Ectodermal cell (in vitro differentiated cells): ENCODE results near the gene NR3C1. TPM values are rescaled to one million over a fixed set of nuclear protein-coding genes. Genes with fewer than 3 reads are reported as not detected.

Source experiments
- H3K27ac ChIP-seq: 2 replicates; pipeline ENCODE4 v1.7.0; 2013; ENCODE audit warnings: mild to moderate bottlenecking, low read depth, low read length; ENCODE audit not compliant: insufficient read depth, poor library complexity, severe bottlenecking
- H3K27me3 ChIP-seq: 2 replicates; pipeline ENCODE4 v1.7.0; 2013; ENCODE audit warnings: mild to moderate bottlenecking, low read length; ENCODE audit not compliant: insufficient read depth, control insufficient read depth, poor library complexity, severe bottlenecking
- H3K36me3 ChIP-seq: one replicate; pipeline ENCODE4 v1.7.0; 2013; ENCODE audit warnings: low read length; ENCODE audit not compliant: control insufficient read depth, insufficient read depth
- H3K4me1 ChIP-seq: one replicate; pipeline ENCODE4 v1.7.0; 2013; ENCODE audit warnings: low read length; ENCODE audit not compliant: control insufficient read depth, insufficient read depth
- H3K4me3 ChIP-seq: 2 replicates; pipeline ENCODE4 v1.7.0; 2013; ENCODE audit warnings: low read depth, low read length, control low read depth; ENCODE audit not compliant: insufficient read depth
- H3K9me3 ChIP-seq: 2 replicates; pipeline ENCODE4 v1.7.0; 2013; ENCODE audit warnings: mild to moderate bottlenecking, low read length, moderate library complexity; ENCODE audit not compliant: control insufficient read depth
- WGBS, 2 experiments: methylation state at CpG; one replicate each; pipeline ENCODE4 v1.1.7; 2013; ENCODE audit warnings: missing lambda C conversion rate in 2 of 2; 5-methylcytosine and 5-hydroxymethylcytosine counted together
- polyA plus RNA-seq, 4 experiments: library from polyadenylated mRNA; stranded (reverse); fragments of 50-300 nt; gene quantifications; one replicate each; pipeline ENCODE4 v1.2.3, GENCODE V29; 2013

Gene NR3C1
- polyA plus RNA-seq (2013, experiment 1 of 4): 0.28 TPM
- 0.50 TPM for polyA plus RNA-seq (2013, experiment 2 of 4)
- 0.64 TPM for polyA plus RNA-seq (2013, experiment 3 of 4)
- polyA plus RNA-seq (2013, experiment 4 of 4): 0.85 TPM

GRCh38 chr5:143403593-143404415 is at the start of gene NR3C1:
NR3C1 (minus strand) TSS chr5:143403686; CDS start chr5:143400839, 2,847 bp downstream.
- Histone ChIP-seq H3K9me3 (no peaks in the 10 kb centered on the region), H3K27ac (no peak within 1 kb of the TSS), H3K4me1 (no peaks in the 10 kb centered on the region), H3K36me3 (no peaks in the 10 kb centered on the region), H3K27me3 (peaks cover 63% of the 10 kb centered on the region), H3K4me3 (peak within 1 kb of the TSS; percentile 60)
- WGBS, 2 experiments: 0% methylated on average over 114 of the region's 114 CpGs

- WGBS, 2 experiments: 97 to 99% methylated on average over 5 of the region's 5 CpGs
- Histone ChIP-seq H3K27ac (no peak overlapping the region), H3K4me3 (no peak overlapping the region), H3K27me3 (peaks cover 3% of the 10 kb centered on the region), H3K9me3 (no peaks in the 10 kb centered on the region), H3K4me1 (peaks cover 12% of the 10 kb centered on the region), H3K36me3 (no peaks in the 10 kb centered on the region)
Observed at GRCh38 chr5:143449772-143450171, 46.3 kb upstream of the NR3C1 start.

- no peaks in the 10 kb centered on the region for H3K36me3 ChIP-seq
- H3K27ac ChIP-seq: no peak overlapping the region
- peaks cover 3% of the 10 kb centered on the region for H3K27me3 ChIP-seq
- no peaks in the 10 kb centered on the region for H3K9me3 ChIP-seq
- no peak overlapping the region for H3K4me3 ChIP-seq
- peaks cover 12% of the 10 kb centered on the region for H3K4me1 ChIP-seq
Observed at GRCh38 chr5:143448518-143448917, 45.0 kb upstream of the NR3C1 start.

GRCh38 chr5:143447983-143448382 is 44.5 kb upstream of the NR3C1 start:
- 89% methylated on average over 1 of the region's 1 CpG; no CpG with 5 or more reads in 1 of the 2 experiments for WGBS, 2 experiments
- Histone ChIP-seq H3K9me3 (no peaks in the 10 kb centered on the region), H3K27ac (no peak overlapping the region), H3K27me3 (peaks cover 7% of the 10 kb centered on the region), H3K4me3 (no peak overlapping the region), H3K36me3 (no peaks in the 10 kb centered on the region), H3K4me1 (peaks cover 12% of the 10 kb centered on the region)

GRCh38 chr5:143446535-143447226 is 43.2 kb upstream of the NR3C1 start:
- WGBS, 2 experiments: 78 to 80% methylated on average over 1 of the region's 1 CpG
- no peaks in the 10 kb centered on the region for H3K9me3 ChIP-seq

GRCh38 chr5:143445776-143446175 is 42.3 kb upstream of the NR3C1 start:
- Histone ChIP-seq H3K9me3 (no peaks in the 10 kb centered on the region), H3K4me1 (peaks cover 12% of the 10 kb centered on the region), H3K4me3 (no peak overlapping the region), H3K36me3 (no peaks in the 10 kb centered on the region), H3K27me3 (peaks cover 7% of the 10 kb centered on the region), H3K27ac (no peak overlapping the region)
- WGBS, 2 experiments: 6 to 11% methylated on average over 2 to 3 of the region's 3 CpGs

More at GRCh38 chr5:143446535-143447226, 43.2 kb upstream of the NR3C1 start:
- Histone ChIP-seq H3K4me1 (peaks cover 12% of the 10 kb centered on the region), H3K4me3 (no peak overlapping the region), H3K27me3 (peaks cover 7% of the 10 kb centered on the region), H3K36me3 (no peaks in the 10 kb centered on the region), H3K27ac (no peak overlapping the region)

- no peaks in the 10 kb centered on the region for H3K9me3 ChIP-seq
- WGBS, 2 experiments: 100% methylated on average over 1 of the region's 1 CpG
- no peak overlapping the region for H3K4me3 ChIP-seq
- no peaks in the 10 kb centered on the region for H3K36me3 ChIP-seq
- peaks cover 12% of the 10 kb centered on the region for H3K4me1 ChIP-seq
- no peak overlapping the region for H3K27ac ChIP-seq
- peaks cover 7% of the 10 kb centered on the region for H3K27me3 ChIP-seq
Observed at GRCh38 chr5:143443330-143443729, 39.8 kb upstream of the NR3C1 start.

GRCh38 chr5:143442385-143442784 is 38.9 kb upstream of the NR3C1 start:
- WGBS, 2 experiments: 82 to 94% methylated on average over 2 of the region's 2 CpGs
- Histone ChIP-seq H3K4me3 (no peak overlapping the region), H3K36me3 (no peaks in the 10 kb centered on the region), H3K27ac (no peak overlapping the region), H3K9me3 (no peaks in the 10 kb centered on the region), H3K27me3 (peaks cover 7% of the 10 kb centered on the region), H3K4me1 (peaks cover 12% of the 10 kb centered on the region)

- peaks cover 3% of the 10 kb centered on the region for H3K27me3 ChIP-seq
- peaks cover 1% of the 10 kb centered on the region for H3K4me1 ChIP-seq
- no peak overlapping the region for H3K4me3 ChIP-seq
- no peaks in the 10 kb centered on the region for H3K9me3 ChIP-seq
- no peaks in the 10 kb centered on the region for H3K36me3 ChIP-seq
- no peak overlapping the region for H3K27ac ChIP-seq
- 94 to 95% methylated on average over 2 of the region's 2 CpGs for WGBS, 2 experiments
Observed at GRCh38 chr5:143440448-143441115, 37.1 kb upstream of the NR3C1 start.
